A549 treated with CpdA at 1 μM for 4 hours (cell line): ENCODE measurements around the gene PRLHR. TPM values are rescaled to one million over a fixed set of nuclear protein-coding genes. Genes with fewer than 3 reads are reported as not detected.

Experiments used
- total RNA-seq: library from RNA; stranded (reverse); fragments of 200-300 nt; extraction: Qiagen RNA extraction; gene quantifications from 5 replicates; pipeline ENCODE4 v1.2.3, GENCODE V29; 2022; ENCODE audit warnings: low read depth

PRLHR gene
- total RNA-seq, result not detected in 5 replicates

GRCh38 chr10:118595598-118596425, at the start of gene PRLHR:
Gene PRLHR (minus strand): TSS chr10:118595648. CDS start chr10:118595244, 404 bp downstream.

Other genes with a start within 250 kb of the PRLHR start
- 10.6 to 13.7 TPM (median 10.8 TPM) in 5 replicates for gene CACUL1, start 159.3 kb upstream of the PRLHR start, total RNA-seq